DMS 273 (cell line): Measurements from ENCODE around the gene HSD3B7.
"Not testable (repeated sequence)": the region's sequence is repeated elsewhere in the genome, so short reads cannot be mapped to it uniquely, and the experiment has no call there.

Source experiments
- DNase-seq: peaks from one replicate; lab custom pipeline; 2025; ENCODE audit not compliant: unreplicated experiment; lab: John Stamatoyannopoulos, UW

Gene HSD3B7

GRCh38 chr16:30984669-30985400 is at the start of gene HSD3B7:
HSD3B7 (plus strand) TSS chr16:30985207; CDS start chr16:30985659, 452 bp downstream.
- peak; percentile 95 for DNase-seq

GRCh38 chr16:30937692-30938091 is 47.3 kb upstream of the HSD3B7 start:
- DNase-seq = no peak

- DNase-seq = not testable (repeated sequence)
These were observed 45.4 kb upstream of the HSD3B7 start for GRCh38 chr16:30939571-30939970.

GRCh38 chr16:30941600-30942425 is 43.2 kb upstream of the HSD3B7 start:
- DNase-seq = peak; percentile 81

GRCh38 chr16:30942426-30942806 is 42.6 kb upstream of the HSD3B7 start:
- DNase-seq = no peak

GRCh38 chr16:30944352-30944751 is 40.7 kb upstream of the HSD3B7 start:
- no peak for DNase-seq

GRCh38 chr16:30946671-30947540 is 38.1 kb upstream of the HSD3B7 start:
- DNase-seq = no peak

GRCh38 chr16:30947541-30947858 is 37.5 kb upstream of the HSD3B7 start:
- no peak for DNase-seq

GRCh38 chr16:30947859-30948666 is 36.9 kb upstream of the HSD3B7 start:
- DNase-seq = peak; percentile 99

- peak; percentile 76 for DNase-seq
These were observed 36.0 kb upstream of the HSD3B7 start, which contains the start of gene ORAI3 for GRCh38 chr16:30948667-30949649. ORAI3 (plus strand) TSS chr16:30949068; CDS start chr16:30949290, 222 bp downstream.

GRCh38 chr16:30949650-30950515 is 35.1 kb upstream of the HSD3B7 start:
- peak; percentile 67 for DNase-seq

GRCh38 chr16:30950516-30951065 is 34.4 kb upstream of the HSD3B7 start:
- DNase-seq = no peak

GRCh38 chr16:30951193-30951592 is 33.8 kb upstream of the HSD3B7 start:
- DNase-seq = no peak

GRCh38 chr16:30951750-30952149 is 33.3 kb upstream of the HSD3B7 start:
- DNase-seq = peak; percentile 39

GRCh38 chr16:30953111-30953510 is 31.9 kb upstream of the HSD3B7 start:
- DNase-seq = no peak

GRCh38 chr16:30953511-30954124 is 31.4 kb upstream of the HSD3B7 start:
- DNase-seq = peak; percentile 94

GRCh38 chr16:30954993-30955392 is 30.0 kb upstream of the HSD3B7 start:
- no peak for DNase-seq
